ENCODE measurements around the gene MTURN.

DNA sequence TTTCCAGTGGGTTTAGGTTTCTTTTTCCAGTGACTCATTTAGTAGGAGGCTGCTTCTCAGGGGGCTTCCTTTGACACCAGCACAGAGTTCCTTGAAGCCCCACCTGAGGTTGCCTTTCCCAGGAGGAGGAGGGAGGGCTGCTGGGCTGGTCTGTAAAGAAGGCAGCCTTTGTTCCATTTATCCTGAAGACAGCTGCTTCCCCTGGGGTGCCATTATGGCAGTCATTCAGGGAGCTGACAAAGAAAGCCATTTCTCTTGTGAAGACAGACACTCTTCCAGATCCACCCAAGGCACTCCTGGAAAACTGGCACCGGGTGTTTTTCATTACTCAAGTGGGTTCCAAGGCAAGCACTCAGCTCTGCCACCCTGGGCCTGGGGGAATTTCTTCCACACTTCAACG, 54.0 kb downstream of the MTURN start:
- TF ChIP-seq, protein P1, sequence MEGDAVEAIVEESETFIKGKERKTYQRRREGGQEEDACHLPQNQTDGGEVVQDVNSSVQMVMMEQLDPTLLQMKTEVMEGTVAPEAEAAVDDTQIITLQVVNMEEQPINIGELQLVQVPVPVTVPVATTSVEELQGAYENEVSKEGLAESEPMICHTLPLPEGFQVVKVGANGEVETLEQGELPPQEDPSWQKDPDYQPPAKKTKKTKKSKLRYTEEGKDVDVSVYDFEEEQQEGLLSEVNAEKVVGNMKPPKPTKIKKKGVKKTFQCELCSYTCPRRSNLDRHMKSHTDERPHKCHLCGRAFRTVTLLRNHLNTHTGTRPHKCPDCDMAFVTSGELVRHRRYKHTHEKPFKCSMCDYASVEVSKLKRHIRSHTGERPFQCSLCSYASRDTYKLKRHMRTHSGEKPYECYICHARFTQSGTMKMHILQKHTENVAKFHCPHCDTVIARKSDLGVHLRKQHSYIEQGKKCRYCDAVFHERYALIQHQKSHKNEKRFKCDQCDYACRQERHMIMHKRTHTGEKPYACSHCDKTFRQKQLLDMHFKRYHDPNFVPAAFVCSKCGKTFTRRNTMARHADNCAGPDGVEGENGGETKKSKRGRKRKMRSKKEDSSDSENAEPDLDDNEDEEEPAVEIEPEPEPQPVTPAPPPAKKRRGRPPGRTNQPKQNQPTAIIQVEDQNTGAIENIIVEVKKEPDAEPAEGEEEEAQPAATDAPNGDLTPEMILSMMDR (IDR thresholded peaks at IDR 0.05; ENCODE audit: extremely low read depth in 1 of 2, insufficient read depth in 1 of 2, low read depth in 1 of 2, low read length in 2 of 2): no peak
- TF ChIP-seq POLR2A (IDR thresholded peaks at IDR 0.05; ENCODE audit: low read depth, low read length) (no peak), JUN (IDR thresholded peaks at IDR 0.05; ENCODE audit: borderline replicate concordance, insufficient read depth, insufficient read length, low read depth) (no peak), EZH2 (IDR thresholded peaks at IDR 0.05; ENCODE audit: borderline replicate concordance, low read depth, low read length, severe bottlenecking) (no peak)

All from endothelial cell of umbilical vein (primary cell).